Measurements from ENCODE around the gene SCML2. TPM values are rescaled to one million over a fixed set of nuclear protein-coding genes. Genes with fewer than 3 reads are reported as not detected.

SCML2 gene
- total RNA-seq, 1 experiment from 2014 or later, result 7.1 TPM

DNA sequence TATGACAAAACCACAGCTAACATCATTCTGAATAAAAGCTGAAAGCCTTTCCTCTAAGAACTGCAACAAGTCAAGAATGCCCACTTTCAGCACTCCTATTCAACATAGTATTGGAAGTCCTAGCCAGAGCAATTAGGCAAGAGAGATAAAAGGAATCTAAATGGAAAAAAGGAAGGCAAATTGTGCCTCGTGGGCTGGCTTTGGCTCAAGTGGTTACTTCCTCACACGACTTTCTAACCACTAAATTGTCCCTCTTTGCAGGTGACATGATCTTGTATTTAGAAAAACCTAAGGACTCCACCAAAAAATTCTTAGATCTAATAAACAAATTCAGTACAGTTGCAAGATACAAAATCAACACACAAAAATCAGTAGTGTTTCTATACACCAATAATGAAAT lies 57.2 kb downstream of the SCML2 start:
- no peaks in the 10 kb centered on the region for H3K9me3 ChIP-seq (ENCODE audit: control insufficient read depth, insufficient read depth, low read depth, low read length)
- intact Hi-C loops (cut with micrococcal nuclease; ENCODE audit: unreplicated experiment), result no loop called here
- POLR2A ChIA-PET, result no interaction called here
- CTCF ChIA-PET, result no interaction called here
- ATAC-seq (no peak), DNase-seq (ENCODE audit: low read depth, low spot score) (no peak)
- H3K27ac ChIP-seq (ENCODE audit: low read length), result no peak overlapping the region
- in situ Hi-C loops (cut with HindIII; ENCODE audit: low pct_unique_long_range_greater_than_20kb, low sequenced_read_pairs), result no loop called here
- H3K4me3 ChIP-seq (ENCODE audit: low read depth in 2 of 2, low read length in 2 of 2), result no peak overlapping the region
- H3K4me1 ChIP-seq (ENCODE audit: control insufficient read depth, insufficient read depth, low read length), result no peaks in the 10 kb centered on the region
- BruUV-seq (replicated peaks), result no TSS peak
- no peaks in the 10 kb centered on the region for H3K27me3 ChIP-seq (ENCODE audit: control insufficient read depth, insufficient read depth, low read length)
- TF ChIP-seq, protein P1, sequence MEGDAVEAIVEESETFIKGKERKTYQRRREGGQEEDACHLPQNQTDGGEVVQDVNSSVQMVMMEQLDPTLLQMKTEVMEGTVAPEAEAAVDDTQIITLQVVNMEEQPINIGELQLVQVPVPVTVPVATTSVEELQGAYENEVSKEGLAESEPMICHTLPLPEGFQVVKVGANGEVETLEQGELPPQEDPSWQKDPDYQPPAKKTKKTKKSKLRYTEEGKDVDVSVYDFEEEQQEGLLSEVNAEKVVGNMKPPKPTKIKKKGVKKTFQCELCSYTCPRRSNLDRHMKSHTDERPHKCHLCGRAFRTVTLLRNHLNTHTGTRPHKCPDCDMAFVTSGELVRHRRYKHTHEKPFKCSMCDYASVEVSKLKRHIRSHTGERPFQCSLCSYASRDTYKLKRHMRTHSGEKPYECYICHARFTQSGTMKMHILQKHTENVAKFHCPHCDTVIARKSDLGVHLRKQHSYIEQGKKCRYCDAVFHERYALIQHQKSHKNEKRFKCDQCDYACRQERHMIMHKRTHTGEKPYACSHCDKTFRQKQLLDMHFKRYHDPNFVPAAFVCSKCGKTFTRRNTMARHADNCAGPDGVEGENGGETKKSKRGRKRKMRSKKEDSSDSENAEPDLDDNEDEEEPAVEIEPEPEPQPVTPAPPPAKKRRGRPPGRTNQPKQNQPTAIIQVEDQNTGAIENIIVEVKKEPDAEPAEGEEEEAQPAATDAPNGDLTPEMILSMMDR (IDR thresholded peaks at IDR 0.05), result no peak
- TF ChIP-seq SIN3A (IDR thresholded peaks at IDR 0.05; ENCODE audit: borderline replicate concordance, insufficient read depth, low read depth, low read length) (no peak), TCF7L2 (IDR thresholded peaks at IDR 0.05; ENCODE audit: low read depth, low read length) (no peak), POLR2AphosphoS5 (IDR thresholded peaks at IDR 0.05; ENCODE audit: low read depth, low read length) (no peak)
- TF ChIP-seq, protein P2, sequence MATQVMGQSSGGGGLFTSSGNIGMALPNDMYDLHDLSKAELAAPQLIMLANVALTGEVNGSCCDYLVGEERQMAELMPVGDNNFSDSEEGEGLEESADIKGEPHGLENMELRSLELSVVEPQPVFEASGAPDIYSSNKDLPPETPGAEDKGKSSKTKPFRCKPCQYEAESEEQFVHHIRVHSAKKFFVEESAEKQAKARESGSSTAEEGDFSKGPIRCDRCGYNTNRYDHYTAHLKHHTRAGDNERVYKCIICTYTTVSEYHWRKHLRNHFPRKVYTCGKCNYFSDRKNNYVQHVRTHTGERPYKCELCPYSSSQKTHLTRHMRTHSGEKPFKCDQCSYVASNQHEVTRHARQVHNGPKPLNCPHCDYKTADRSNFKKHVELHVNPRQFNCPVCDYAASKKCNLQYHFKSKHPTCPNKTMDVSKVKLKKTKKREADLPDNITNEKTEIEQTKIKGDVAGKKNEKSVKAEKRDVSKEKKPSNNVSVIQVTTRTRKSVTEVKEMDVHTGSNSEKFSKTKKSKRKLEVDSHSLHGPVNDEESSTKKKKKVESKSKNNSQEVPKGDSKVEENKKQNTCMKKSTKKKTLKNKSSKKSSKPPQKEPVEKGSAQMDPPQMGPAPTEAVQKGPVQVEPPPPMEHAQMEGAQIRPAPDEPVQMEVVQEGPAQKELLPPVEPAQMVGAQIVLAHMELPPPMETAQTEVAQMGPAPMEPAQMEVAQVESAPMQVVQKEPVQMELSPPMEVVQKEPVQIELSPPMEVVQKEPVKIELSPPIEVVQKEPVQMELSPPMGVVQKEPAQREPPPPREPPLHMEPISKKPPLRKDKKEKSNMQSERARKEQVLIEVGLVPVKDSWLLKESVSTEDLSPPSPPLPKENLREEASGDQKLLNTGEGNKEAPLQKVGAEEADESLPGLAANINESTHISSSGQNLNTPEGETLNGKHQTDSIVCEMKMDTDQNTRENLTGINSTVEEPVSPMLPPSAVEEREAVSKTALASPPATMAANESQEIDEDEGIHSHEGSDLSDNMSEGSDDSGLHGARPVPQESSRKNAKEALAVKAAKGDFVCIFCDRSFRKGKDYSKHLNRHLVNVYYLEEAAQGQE (IDR thresholded peaks at IDR 0.05; ENCODE audit: insufficient read depth in 1 of 2, low read depth in 2 of 2, low read length in 1 of 2), result no peak
- no peaks in the 10 kb centered on the region for H3K36me3 ChIP-seq (ENCODE audit: control insufficient read depth, insufficient read depth, low read length)

DNA sequence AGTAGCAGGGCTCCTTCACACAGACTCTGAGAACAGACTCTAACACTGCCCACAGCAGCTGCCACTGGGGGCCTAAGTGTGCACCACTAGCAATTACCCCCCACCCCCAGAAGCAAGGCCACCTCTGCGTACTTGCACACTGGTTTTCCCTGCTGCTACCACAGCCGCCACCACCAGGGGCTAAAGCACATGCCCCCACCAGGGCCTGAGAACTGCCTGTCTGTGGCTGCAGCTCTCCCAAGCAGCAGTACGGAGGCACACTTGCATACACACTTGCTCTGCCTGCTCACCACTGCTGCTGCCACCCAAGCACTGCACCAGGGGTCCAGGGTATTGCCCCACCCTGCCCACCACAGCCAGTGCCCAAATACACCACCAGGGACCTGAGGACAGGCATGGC lies 59.6 kb downstream of the SCML2 start:
- Histone ChIP-seq H3K36me3 (ENCODE audit: control insufficient read depth, insufficient read depth, low read length) (no peaks in the 10 kb centered on the region), H3K27me3 (ENCODE audit: control insufficient read depth, insufficient read depth, low read length) (no peaks in the 10 kb centered on the region), H3K27ac (ENCODE audit: low read length) (no peak overlapping the region), H3K9me3 (ENCODE audit: control insufficient read depth, insufficient read depth, low read depth, low read length) (no peaks in the 10 kb centered on the region), H3K4me3 (ENCODE audit: low read depth in 2 of 2, low read length in 2 of 2) (no peak overlapping the region), H3K4me1 (ENCODE audit: control insufficient read depth, insufficient read depth, low read length) (no peaks in the 10 kb centered on the region)
- TF ChIP-seq SIN3A (IDR thresholded peaks at IDR 0.05; ENCODE audit: borderline replicate concordance, insufficient read depth, low read depth, low read length) (no peak), POLR2AphosphoS5 (IDR thresholded peaks at IDR 0.05; ENCODE audit: low read depth, low read length) (no peak), TCF7L2 (IDR thresholded peaks at IDR 0.05; ENCODE audit: low read depth, low read length) (no peak)
- TF ChIP-seq, protein P2 (IDR thresholded peaks at IDR 0.05; ENCODE audit: insufficient read depth in 1 of 2, low read depth in 2 of 2, low read length in 1 of 2), result no peak
- TF ChIP-seq, protein P1 (IDR thresholded peaks at IDR 0.05), result no peak
- ATAC-seq (no peak), DNase-seq (ENCODE audit: low read depth, low spot score) (no peak)
- in situ Hi-C loops (cut with HindIII; ENCODE audit: low pct_unique_long_range_greater_than_20kb, low sequenced_read_pairs) (no loop called here), intact Hi-C loops (cut with micrococcal nuclease; ENCODE audit: unreplicated experiment) (no loop called here)
- POLR2A ChIA-PET, result no interaction called here
- CTCF ChIA-PET, result no interaction called here
- BruUV-seq (replicated peaks), result no TSS peak

All from Panc1 (cell line).